ENCODE results near the gene OR10A4.
A peak's percentile ranks its signal among the peaks of the same experiment; 100 is the strongest.

The OR10A4 gene

GRCh38 chr11:6925007-6925577 is 48.7 kb downstream of the OR10A4 start:
- TF ChIP-seq CTCF (IDR thresholded peaks at IDR 0.05) (no peak), ZFX (IDR thresholded peaks at IDR 0.05; ENCODE audit: borderline replicate concordance) (no peak)
- peak overlapping the region; percentile 87 for H3K27ac ChIP-seq

- peak overlapping the region; percentile 87 for H3K27ac ChIP-seq
- TF ChIP-seq CTCF (IDR thresholded peaks at IDR 0.05) (no peak), ZFX (IDR thresholded peaks at IDR 0.05; ENCODE audit: borderline replicate concordance) (no peak)
These were observed 49.3 kb downstream of the OR10A4 start for GRCh38 chr11:6925636-6926207.

- peak within 1 kb of the TSS; percentile 87 for H3K27ac ChIP-seq
- TF ChIP-seq ZFX (IDR thresholded peaks at IDR 0.05; ENCODE audit: borderline replicate concordance) (no peak), CTCF (IDR thresholded peaks at IDR 0.05) (no peak)
These were observed 50.0 kb downstream of the OR10A4 start, which contains the start of gene ZNF215 for GRCh38 chr11:6926208-6927029. Gene ZNF215, plus strand, starts transcription at chr11:6926426. Its CDS starts 5,847 bp downstream, at chr11:6932273.

- H3K27ac ChIP-seq = peak overlapping the region; percentile 87
- TF ChIP-seq ZFX (IDR thresholded peaks at IDR 0.05; ENCODE audit: borderline replicate concordance) (no peak), CTCF (IDR thresholded peaks at IDR 0.05) (no peak)
These were observed 50.7 kb downstream of the OR10A4 start for GRCh38 chr11:6927030-6927617.
